HCT116 (cell line): ENCODE data around the gene PNPLA6. TPM values are rescaled to one million over a fixed set of nuclear protein-coding genes. Genes with fewer than 3 reads are reported as not detected.

ENCODE experiments used
- ATAC-seq: fragments of 200-7000 bp; cut with Tn5 transposase; 2 replicates; pipeline ENCODE4 v1.9.1; 2020; ENCODE audit warnings: mild to moderate bottlenecking, moderate library complexity
- BruUV-seq: library from RNA; stranded (reverse); fragments of 400-500 nt; replicated peaks from 2 replicates; lab custom pipeline; 2021; lab: Mats Ljungman, UMichigan
- CTCF ChIA-PET: fragments of 300-600 bp; sonication (Branson Sonifier 250); formaldehyde crosslinking; loops from one replicate; lab custom pipeline; 2021; ENCODE audit warnings: antibody characterized with exemption; lab: Charles Lee
- POLR2A ChIA-PET: fragments of 300-600, 350-600 bp; sonication (Branson Sonifier 250); formaldehyde crosslinking; loops from one replicate; lab custom pipeline; 2021; ENCODE audit warnings: antibody characterized with exemption; lab: Charles Lee
- RAD21 ChIA-PET, 2 experiments: fragments of 300-600 bp; sonication (Branson Sonifier 250); formaldehyde crosslinking; loops; one replicate each; lab custom pipeline; 2023; ENCODE audit warnings: low total read pairs in 2 of 2; ENCODE audit not compliant: uncharacterized antibody in 2 of 2, unreplicated experiment in 2 of 2, low non-redundant PET in 1 of 2; lab: Charles Lee
- DNase-seq: peaks from one replicate; pipeline ENCODE4 v3.0.0-alpha.2; 2010; ENCODE audit warnings: low read depth, low spot score
- H2AFZ ChIP-seq: fragments of 200-600 bp; shearing (Covaris generic), sonication (generic); 2 replicates; pipeline ENCODE4 v1.6.1; 2017; ENCODE audit warnings: low read depth, mixed run types, mixed read lengths, antibody characterized with exemption, low read length; ENCODE audit not compliant: poor library complexity, severe bottlenecking
- H3K27ac ChIP-seq: 2 replicates; pipeline ENCODE4 v1.5.1; 2012; ENCODE audit warnings: low read depth, low read length
- H3K27me3 ChIP-seq: fragments of 200-600 bp; sonication (generic); 2 replicates; pipeline ENCODE4 v1.6.1; 2016; ENCODE audit warnings: mixed run types, low read length, mixed read lengths; ENCODE audit not compliant: insufficient read depth
- H3K36me3 ChIP-seq, 2 experiments: fragments of 200-500 bp in 1 of 2; fragments of 200-600 bp in 1 of 2; sonication (Bioruptor generic) in 1 of 2; sonication (generic) in 1 of 2; 2 replicates each; pipeline versions ENCODE4 v1.5.1 to v1.6.1; 2014 to 2016; ENCODE audit warnings: low read length in 2 of 2, inconsistent platforms in 1 of 2, mixed read lengths in 1 of 2, mixed run types in 1 of 2; ENCODE audit not compliant: insufficient read depth in 2 of 2, control insufficient read depth in 1 of 2
- H3K4me1 ChIP-seq, 2 experiments: fragments of 200-600 bp in 1 of 2; sonication (generic) in 1 of 2; 2 replicates each; pipeline versions ENCODE4 v1.5.1 to v1.6.1; 2012 to 2017; ENCODE audit warnings: low read length in 2 of 2, inconsistent platforms in 1 of 2, mild to moderate bottlenecking in 1 of 2, mixed read lengths in 1 of 2, mixed run types in 1 of 2, moderate library complexity in 1 of 2; ENCODE audit not compliant: insufficient read depth in 2 of 2, control insufficient read depth in 1 of 2
- H3K4me2 ChIP-seq: fragments of 200-600 bp; sonication (generic); 2 replicates; pipeline ENCODE4 v1.6.1; 2017; ENCODE audit warnings: mixed run types, low read length, mixed read lengths
- H3K4me3 ChIP-seq, 2 experiments: fragments of 200-600 bp in 1 of 2; sonication (generic) in 1 of 2; replicated peaks in 1 of 2; 2 replicates each; pipeline ENCODE4 v1.5.1; 2011 to 2016; ENCODE audit warnings: low read length in 2 of 2, control low read depth in 1 of 2, low read depth in 1 of 2, mild to moderate bottlenecking in 1 of 2, mixed read lengths in 1 of 2, mixed run types in 1 of 2
- H3K79me2 ChIP-seq: fragments of 200-600 bp; sonication (generic); 2 replicates; pipeline ENCODE4 v1.6.1; 2017; ENCODE audit warnings: mild to moderate bottlenecking, mixed run types, low read length, moderate library complexity, mixed read lengths; ENCODE audit not compliant: insufficient read depth
- H3K9ac ChIP-seq: fragments of 200-600 bp; sonication (generic); 2 replicates; pipeline ENCODE4 v1.6.1; 2016; ENCODE audit warnings: low read length, mixed read lengths
- H3K9me2 ChIP-seq: fragments of 200-600 bp; sonication (generic), shearing (Covaris generic); 2 replicates; pipeline ENCODE4 v1.6.1; 2017; ENCODE audit warnings: mixed run types, mild to moderate bottlenecking, moderate library complexity; ENCODE audit not compliant: insufficient read depth
- H3K9me3 ChIP-seq, 2 experiments: fragments of 200-500 bp in 1 of 2; fragments of 200-600 bp in 1 of 2; sonication (Bioruptor generic) in 1 of 2; sonication (generic) in 1 of 2; 2 replicates each; pipeline ENCODE4 v1.6.1; 2014 to 2017; ENCODE audit warnings: low read length in 2 of 2, mixed read lengths in 2 of 2, inconsistent platforms in 1 of 2, low read depth in 1 of 2, mild to moderate bottlenecking in 1 of 2, mixed run types in 1 of 2, moderate library complexity in 1 of 2; ENCODE audit not compliant: control insufficient read depth in 1 of 2, insufficient read depth in 1 of 2
- H4K20me1 ChIP-seq: fragments of 200-600 bp; sonication (generic), shearing (Covaris generic); 2 replicates; pipeline ENCODE4 v1.6.1; 2017; ENCODE audit warnings: mixed run types, mild to moderate bottlenecking, moderate library complexity; ENCODE audit not compliant: insufficient read depth
- CBX3 ChIP-seq: IDR thresholded peaks from 2 replicates; pipeline ENCODE4 v1.6.1; 2012; ENCODE audit warnings: low read depth
- CEBPB ChIP-seq: IDR thresholded peaks from 2 replicates; pipeline ENCODE4 v1.6.1; 2012; ENCODE audit warnings: low read depth
- EGR1 ChIP-seq: IDR thresholded peaks from 2 replicates; pipeline ENCODE4 v1.6.1; 2012; ENCODE audit warnings: low read depth
- EZH2phosphoT487 ChIP-seq: fragments of 200-600 bp; IDR thresholded peaks from 2 replicates; pipeline ENCODE4 v1.6.1; 2018; ENCODE audit warnings: antibody characterized with exemption, borderline replicate concordance
- POLR2AphosphoS5 ChIP-seq: IDR thresholded peaks from 2 replicates; pipeline ENCODE4 v1.6.1; 2011; ENCODE audit warnings: mild to moderate bottlenecking, low read depth, low read length, moderate library complexity
- RAD21 ChIP-seq: IDR thresholded peaks from 2 replicates; pipeline ENCODE4 v1.6.1; 2012; ENCODE audit warnings: low read depth, mild to moderate bottlenecking
- SRF ChIP-seq: IDR thresholded peaks from 2 replicates; pipeline ENCODE4 v1.6.1; 2012; ENCODE audit warnings: low read depth
- YY1 ChIP-seq: IDR thresholded peaks from 2 replicates; pipeline ENCODE4 v1.6.1; 2011; ENCODE audit warnings: low read length, low read depth, moderate library complexity, mild to moderate bottlenecking; ENCODE audit not compliant: insufficient replicate concordance; ENCODE audit errors: extremely low read depth
- ZFX ChIP-seq: fragments of 450-650 bp; IDR thresholded peaks from 2 replicates; pipeline ENCODE4 v1.6.1; 2017
- intact Hi-C: fragments of 100-400 bp; cut with micrococcal nuclease; formaldehyde crosslinking; loops from 2 replicates; pipeline ENCODE4 v1.10.0; 2022
- total RNA-seq: library from RNA; stranded (reverse); gene quantifications from one replicate; pipeline ENCODE4 v1.2.1, GENCODE V29; 2021; ENCODE audit not compliant: unreplicated experiment
- TF ChIP-seq, protein P1 (sequence below): IDR thresholded peaks from 2 replicates; pipeline ENCODE4 v1.6.1; 2011; ENCODE audit warnings: mild to moderate bottlenecking, low read length, moderate library complexity; ENCODE audit not compliant: insufficient replicate concordance; ENCODE audit errors: extremely low read depth

Gene PNPLA6
- total RNA-seq, 1 experiment from 2014 or later = 159 TPM

DNA sequence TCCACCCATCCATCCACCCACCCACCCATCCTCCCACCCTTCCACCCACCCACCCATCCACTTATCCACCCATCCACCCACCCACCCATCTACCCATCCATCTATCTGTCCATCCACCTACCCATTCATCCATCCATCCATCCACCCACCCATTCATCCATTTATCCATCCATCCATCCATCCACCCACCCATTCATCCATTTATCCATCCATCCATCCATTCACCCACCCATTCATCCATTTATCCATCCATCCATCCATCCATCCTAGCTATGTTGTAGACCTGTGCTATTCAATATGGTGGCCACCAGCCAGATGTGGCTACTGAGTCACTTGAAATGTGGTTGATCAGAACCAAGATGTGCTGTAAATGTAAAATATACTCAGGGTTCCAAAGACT lies 65.2 kb downstream of the PNPLA6 start:
- TF ChIP-seq RAD21 (no peak), POLR2AphosphoS5 (no peak), ZFX (no peak), EZH2phosphoT487 (no peak), CEBPB (no peak), EGR1 (no peak), YY1 (no peak), SRF (no peak), CBX3 (no peak)
- TF ChIP-seq, protein P1, sequence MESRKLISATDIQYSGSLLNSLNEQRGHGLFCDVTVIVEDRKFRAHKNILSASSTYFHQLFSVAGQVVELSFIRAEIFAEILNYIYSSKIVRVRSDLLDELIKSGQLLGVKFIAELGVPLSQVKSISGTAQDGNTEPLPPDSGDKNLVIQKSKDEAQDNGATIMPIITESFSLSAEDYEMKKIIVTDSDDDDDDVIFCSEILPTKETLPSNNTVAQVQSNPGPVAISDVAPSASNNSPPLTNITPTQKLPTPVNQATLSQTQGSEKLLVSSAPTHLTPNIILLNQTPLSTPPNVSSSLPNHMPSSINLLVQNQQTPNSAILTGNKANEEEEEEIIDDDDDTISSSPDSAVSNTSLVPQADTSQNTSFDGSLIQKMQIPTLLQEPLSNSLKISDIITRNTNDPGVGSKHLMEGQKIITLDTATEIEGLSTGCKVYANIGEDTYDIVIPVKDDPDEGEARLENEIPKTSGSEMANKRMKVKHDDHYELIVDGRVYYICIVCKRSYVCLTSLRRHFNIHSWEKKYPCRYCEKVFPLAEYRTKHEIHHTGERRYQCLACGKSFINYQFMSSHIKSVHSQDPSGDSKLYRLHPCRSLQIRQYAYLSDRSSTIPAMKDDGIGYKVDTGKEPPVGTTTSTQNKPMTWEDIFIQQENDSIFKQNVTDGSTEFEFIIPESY = no peak
- Histone ChIP-seq H3K4me2 (no peak overlapping the region), H4K20me1 (no peaks in the 10 kb centered on the region), H3K4me1 (peaks cover 14 to 49% of the 10 kb centered on the region in 2 experiments), H3K9ac (no peak overlapping the region), H3K27ac (no peak overlapping the region), H3K79me2 (peaks cover 45% of the 10 kb centered on the region), H3K4me3 (no peak overlapping the region), H2AFZ (no peak overlapping the region), H3K27me3 (no peaks in the 10 kb centered on the region), H3K9me2 (peaks cover 3% of the 10 kb centered on the region; the same call in 1 of the 2 replicates), H3K9me3 (no peaks in the 10 kb centered on the region), H3K36me3 (no peaks in the 10 kb centered on the region)
- no peak for DNase-seq
- ChIA-PET CTCF (no interaction called here), RAD21 (no interaction called here), POLR2A (no interaction called here)
- ATAC-seq = no peak
- BruUV-seq = no TSS peak
- intact Hi-C loops = no loop called here
